AG04450 (cell line): Measurements from ENCODE around the gene CTLA4. TPM values are rescaled to one million over a fixed set of nuclear protein-coding genes. Genes with fewer than 3 reads are reported as not detected.

ENCODE experiments used
- CTCF ChIA-PET: fragments of 300-600, 350-600 bp; formaldehyde crosslinking; extraction: SDS; loops from one replicate; lab custom pipeline; 2022; ENCODE audit warnings: antibody characterized with exemption, inconsistent platforms; lab: Charles Lee
- POLR2A ChIA-PET: fragments of 350-600 bp; formaldehyde crosslinking; extraction: SDS; loops from one replicate; lab custom pipeline; 2021; ENCODE audit warnings: antibody characterized with exemption, inconsistent platforms; lab: Yijun Ruan, JAX
- DNase-seq: peaks from one replicate; pipeline ENCODE4 v3.0.0-alpha.2; 2011; ENCODE audit warnings: low read depth, low spot score
- H3K27ac ChIP-seq: one replicate; pipeline ENCODE4 v1.5.1; 2012; ENCODE audit warnings: low read depth, low read length, control low read depth
- H3K27me3 ChIP-seq: one replicate; pipeline ENCODE4 v1.6.0; 2012; ENCODE audit warnings: low read length; ENCODE audit not compliant: control insufficient read depth, insufficient read depth
- H3K4me3 ChIP-seq: 2 replicates; pipeline ENCODE4 v1.5.1; 2011; ENCODE audit warnings: mild to moderate bottlenecking, low read depth, low read length, control low read depth
- H3K9me3 ChIP-seq: 2 replicates; pipeline ENCODE4 v1.5.1; 2012; ENCODE audit warnings: low read length; ENCODE audit not compliant: control insufficient read depth, insufficient read depth
- CTCF ChIP-seq: IDR thresholded peaks from 2 replicates; pipeline ENCODE4 v1.5.1; 2011; ENCODE audit warnings: low read depth, low read length, control low read depth, inconsistent platforms
- polyA plus RNA-seq: library from polyadenylated mRNA; depleted of rRNA; stranded (reverse); fragments of >200 nt; gene quantifications from 2 replicates; pipeline ENCODE4 v1.2.3, GENCODE V29; 2011

The CTLA4 gene
- polyA plus RNA-seq, 1 experiment = not detected

- Histone ChIP-seq H3K4me3 (no peak overlapping the region), H3K9me3 (no peaks in the 10 kb centered on the region), H3K27ac (no peak overlapping the region), H3K27me3 (peaks cover 5% of the 10 kb centered on the region)
- no peak for DNase-seq
- POLR2A ChIA-PET = no interaction called here
- TF ChIP-seq CTCF = no peak
- CTCF ChIA-PET = no interaction called here
Observed at GRCh38 chr2:203891474-203891873, 23.9 kb downstream of the CTLA4 start.

- POLR2A ChIA-PET = no interaction called here
- no peak overlapping the region for H3K4me3 ChIP-seq
- no peak for TF ChIP-seq CTCF
- peaks cover 5% of the 10 kb centered on the region for H3K27me3 ChIP-seq
- CTCF ChIA-PET = no interaction called here
- no peaks in the 10 kb centered on the region for H3K9me3 ChIP-seq
- H3K27ac ChIP-seq = no peak overlapping the region
- DNase-seq = no peak
Observed at GRCh38 chr2:203892207-203892606, 24.6 kb downstream of the CTLA4 start.

GRCh38 chr2:203893401-203893800 is 25.8 kb downstream of the CTLA4 start:
- ChIA-PET POLR2A (no interaction called here), CTCF (interaction anchor here (0.5 kb wide), 1 partner anchor 440 kb away, joined by 4 read pairs; no protein-coding TSS in a partner anchor)
- no peak for DNase-seq
- no peak overlapping the region for H3K4me3 ChIP-seq
- no peak for TF ChIP-seq CTCF
- peaks cover 5% of the 10 kb centered on the region for H3K27me3 ChIP-seq
- H3K9me3 ChIP-seq = no peaks in the 10 kb centered on the region
- H3K27ac ChIP-seq = no peak overlapping the region

- Histone ChIP-seq H3K4me3 (no peak overlapping the region), H3K27me3 (peaks cover 5% of the 10 kb centered on the region), H3K9me3 (no peaks in the 10 kb centered on the region), H3K27ac (no peak overlapping the region)
- TF ChIP-seq CTCF = no peak
- ChIA-PET CTCF (no interaction called here), POLR2A (no interaction called here)
- no peak for DNase-seq
Observed at GRCh38 chr2:203893840-203894239, 26.3 kb downstream of the CTLA4 start.

GRCh38 chr2:203894262-203894661 is 26.7 kb downstream of the CTLA4 start:
- H3K27ac ChIP-seq = no peak overlapping the region
- H3K4me3 ChIP-seq = no peak overlapping the region
- CTCF ChIA-PET = no interaction called here
- no peaks in the 10 kb centered on the region for H3K9me3 ChIP-seq
- peaks cover 5% of the 10 kb centered on the region for H3K27me3 ChIP-seq
- no peak for TF ChIP-seq CTCF
- POLR2A ChIA-PET = no interaction called here
- no peak for DNase-seq
